ENCODE results near the gene TMEM178B. TPM values are rescaled to one million over a fixed set of nuclear protein-coding genes. Genes with fewer than 3 reads are reported as not detected.

The TMEM178B gene
- polyA plus RNA-seq, 1 of the 3 experiments (the other 2 are of a cell fraction) = 0.20 TPM

- Histone ChIP-seq H3K27ac (ENCODE audit: low read depth in 2 of 2, low read length in 1 of 2) (no peak overlapping the region), H2AFZ (ENCODE audit: low read depth) (no peak overlapping the region), H3F3A (replicated peaks; ENCODE audit: insufficient read depth) (no peaks in the 10 kb centered on the region), H3K9me2 (no peaks in the 10 kb centered on the region), H3K36me3 (replicated peaks in 1 of 2; ENCODE audit: control insufficient read depth in 1 of 2, insufficient read depth in 2 of 2, low read length in 1 of 2) (no peaks in the 10 kb centered on the region), H3K9me3 (no peaks in the 10 kb centered on the region; the same call in 1 of the 2 replicates), H4K20me1 (ENCODE audit: insufficient read depth) (no peaks in the 10 kb centered on the region), H3K4me1 (ENCODE audit: control insufficient read depth in 1 of 2, insufficient read depth in 2 of 2, low read depth in 1 of 2, low read length in 1 of 2) (no peaks in the 10 kb centered on the region), H3K79me2 (ENCODE audit: insufficient read depth) (no peaks in the 10 kb centered on the region), H3K27me3 (ENCODE audit: insufficient read depth) (no peaks in the 10 kb centered on the region), H3K9ac (no peak overlapping the region), H3K4me3 (ENCODE audit: low read depth in 2 of 2, low read length in 1 of 2) (no peak overlapping the region), H3K4me2 (no peak overlapping the region)
- ChIA-PET CTCF (interaction anchor here (0.8 to 1.1 kb wide), 2 partner anchors 21 to 190 kb away, joined by 3 read pairs; no protein-coding TSS in a partner anchor), POLR2A (no interaction called here)
- WGBS (ENCODE audit: low lambda C conversion rate) = 12% methylated on average over 2 of the region's 2 CpGs
- TF ChIP-seq RFX5 (IDR thresholded peaks at IDR 0.05; ENCODE audit: low read length) (no peak), POLR2AphosphoS5 (IDR thresholded peaks at IDR 0.05; ENCODE audit: low read depth, low read length) (no peak), NRF1 (IDR thresholded peaks at IDR 0.05; ENCODE audit: low read depth, low read length) (no peak)
- no peak for DNase-seq
Observed at GRCh38 chr7:141421306-141421705, 347.4 kb downstream of the TMEM178B start.

DNA sequence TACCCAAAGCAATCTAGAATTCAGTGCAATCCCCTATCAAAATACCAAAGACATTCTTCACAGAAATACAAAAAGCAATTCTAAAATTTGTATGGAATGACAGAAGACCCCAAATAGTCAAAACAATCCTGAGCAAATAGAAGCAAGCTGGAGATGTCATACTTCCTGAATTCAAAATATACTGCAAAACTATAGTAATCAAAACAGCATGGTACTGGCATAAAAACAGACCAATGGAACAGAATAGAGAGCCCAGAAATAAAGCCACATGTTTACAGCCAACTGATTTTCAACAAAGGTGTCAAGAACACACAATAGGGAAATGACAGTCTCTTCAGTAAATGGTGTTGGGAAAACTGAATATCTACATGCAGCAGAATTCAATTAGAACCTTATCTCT is 353.3 kb downstream of the TMEM178B start:
- Histone ChIP-seq H3F3A (replicated peaks; ENCODE audit: insufficient read depth) (no peaks in the 10 kb centered on the region), H3K4me1 (ENCODE audit: control insufficient read depth in 1 of 2, insufficient read depth in 2 of 2, low read depth in 1 of 2, low read length in 1 of 2) (no peaks in the 10 kb centered on the region; a peak in 1 of 4 replicates), H3K4me2 (no peak overlapping the region), H3K9me3 (no peaks in the 10 kb centered on the region; the same call in 1 of the 2 replicates), H3K79me2 (ENCODE audit: insufficient read depth) (no peaks in the 10 kb centered on the region), H3K36me3 (replicated peaks in 1 of 2; ENCODE audit: control insufficient read depth in 1 of 2, insufficient read depth in 2 of 2, low read length in 1 of 2) (no peaks in the 10 kb centered on the region), H2AFZ (ENCODE audit: low read depth) (no peak overlapping the region), H3K27me3 (ENCODE audit: insufficient read depth) (no peaks in the 10 kb centered on the region), H4K20me1 (ENCODE audit: insufficient read depth) (no peaks in the 10 kb centered on the region), H3K9me2 (no peaks in the 10 kb centered on the region), H3K4me3 (ENCODE audit: low read depth in 2 of 2, low read length in 1 of 2) (no peak overlapping the region), H3K27ac (ENCODE audit: low read depth in 2 of 2, low read length in 1 of 2) (no peak overlapping the region), H3K9ac (no peak overlapping the region)
- CTCF ChIA-PET = interaction anchor here (1.5 kb wide), 1 partner anchor 13 kb away, joined by 3 read pairs; no protein-coding TSS in a partner anchor
- no peak for DNase-seq
- POLR2A ChIA-PET = no interaction called here
- TF ChIP-seq, protein P1, sequence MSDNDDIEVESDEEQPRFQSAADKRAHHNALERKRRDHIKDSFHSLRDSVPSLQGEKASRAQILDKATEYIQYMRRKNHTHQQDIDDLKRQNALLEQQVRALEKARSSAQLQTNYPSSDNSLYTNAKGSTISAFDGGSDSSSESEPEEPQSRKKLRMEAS (IDR thresholded peaks at IDR 0.05; ENCODE audit: low read depth) = no peak
- TF ChIP-seq EP300 (IDR thresholded peaks at IDR 0.05; ENCODE audit: borderline replicate concordance in 1 of 2, low read depth in 1 of 2, low read length in 1 of 2) (no peak), TAF1 (IDR thresholded peaks at IDR 0.05; ENCODE audit: borderline replicate concordance, low read depth, low read length) (no peak), CHD2 (IDR thresholded peaks at IDR 0.05; ENCODE audit: low read length, partially characterized antibody) (no peak), REST (IDR thresholded peaks at IDR 0.05; ENCODE audit: low read depth, low read length) (no peak), GABPA (IDR thresholded peaks at IDR 0.05; ENCODE audit: low read depth) (no peak), RXRA (IDR thresholded peaks at IDR 0.05; ENCODE audit: borderline replicate concordance, low read depth) (no peak), USF1 (IDR thresholded peaks at IDR 0.05; ENCODE audit: borderline replicate concordance, low read depth) (no peak), POLR2AphosphoS5 (IDR thresholded peaks at IDR 0.05; ENCODE audit: low read depth, low read length) (no peak), FOSL2 (IDR thresholded peaks at IDR 0.05; ENCODE audit: borderline replicate concordance, low read depth) (no peak), TCF12 (IDR thresholded peaks at IDR 0.05) (no peak), SMC3 (IDR thresholded peaks at IDR 0.05; ENCODE audit: low read depth, low read length) (no peak), MEF2A (IDR thresholded peaks at IDR 0.05; ENCODE audit: borderline replicate concordance, low read depth) (no peak), SIN3A (IDR thresholded peaks at IDR 0.05; ENCODE audit: borderline replicate concordance, low read depth, low read length) (no peak)
- TF ChIP-seq, protein P2, sequence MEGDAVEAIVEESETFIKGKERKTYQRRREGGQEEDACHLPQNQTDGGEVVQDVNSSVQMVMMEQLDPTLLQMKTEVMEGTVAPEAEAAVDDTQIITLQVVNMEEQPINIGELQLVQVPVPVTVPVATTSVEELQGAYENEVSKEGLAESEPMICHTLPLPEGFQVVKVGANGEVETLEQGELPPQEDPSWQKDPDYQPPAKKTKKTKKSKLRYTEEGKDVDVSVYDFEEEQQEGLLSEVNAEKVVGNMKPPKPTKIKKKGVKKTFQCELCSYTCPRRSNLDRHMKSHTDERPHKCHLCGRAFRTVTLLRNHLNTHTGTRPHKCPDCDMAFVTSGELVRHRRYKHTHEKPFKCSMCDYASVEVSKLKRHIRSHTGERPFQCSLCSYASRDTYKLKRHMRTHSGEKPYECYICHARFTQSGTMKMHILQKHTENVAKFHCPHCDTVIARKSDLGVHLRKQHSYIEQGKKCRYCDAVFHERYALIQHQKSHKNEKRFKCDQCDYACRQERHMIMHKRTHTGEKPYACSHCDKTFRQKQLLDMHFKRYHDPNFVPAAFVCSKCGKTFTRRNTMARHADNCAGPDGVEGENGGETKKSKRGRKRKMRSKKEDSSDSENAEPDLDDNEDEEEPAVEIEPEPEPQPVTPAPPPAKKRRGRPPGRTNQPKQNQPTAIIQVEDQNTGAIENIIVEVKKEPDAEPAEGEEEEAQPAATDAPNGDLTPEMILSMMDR (IDR thresholded peaks at IDR 0.05) = no peak

Measured in SK-N-SH (cell line).